HG03064 (cell line): ENCODE data around the gene FOXE3.
"Not testable (repeated sequence)": the region's sequence is repeated elsewhere in the genome, so short reads cannot be mapped to it uniquely, and the experiment has no call there.

ENCODE experiments used
- ATAC-seq: cut with Tn5 transposase; IDR thresholded peaks from one replicate; pipeline ENCODE4 v1.9.1; 2021; ENCODE audit warnings: low read depth; ENCODE audit not compliant: unreplicated experiment

Gene FOXE3

GRCh38 chr1:47444562-47445465 is 28.7 kb downstream of the FOXE3 start:
- ATAC-seq, result no peak

- ATAC-seq, result no peak
These were observed 29.9 kb downstream of the FOXE3 start for GRCh38 chr1:47445823-47446550.

GRCh38 chr1:47448462-47449222 is 32.6 kb downstream of the FOXE3 start:
- ATAC-seq, result no peak

DNA sequence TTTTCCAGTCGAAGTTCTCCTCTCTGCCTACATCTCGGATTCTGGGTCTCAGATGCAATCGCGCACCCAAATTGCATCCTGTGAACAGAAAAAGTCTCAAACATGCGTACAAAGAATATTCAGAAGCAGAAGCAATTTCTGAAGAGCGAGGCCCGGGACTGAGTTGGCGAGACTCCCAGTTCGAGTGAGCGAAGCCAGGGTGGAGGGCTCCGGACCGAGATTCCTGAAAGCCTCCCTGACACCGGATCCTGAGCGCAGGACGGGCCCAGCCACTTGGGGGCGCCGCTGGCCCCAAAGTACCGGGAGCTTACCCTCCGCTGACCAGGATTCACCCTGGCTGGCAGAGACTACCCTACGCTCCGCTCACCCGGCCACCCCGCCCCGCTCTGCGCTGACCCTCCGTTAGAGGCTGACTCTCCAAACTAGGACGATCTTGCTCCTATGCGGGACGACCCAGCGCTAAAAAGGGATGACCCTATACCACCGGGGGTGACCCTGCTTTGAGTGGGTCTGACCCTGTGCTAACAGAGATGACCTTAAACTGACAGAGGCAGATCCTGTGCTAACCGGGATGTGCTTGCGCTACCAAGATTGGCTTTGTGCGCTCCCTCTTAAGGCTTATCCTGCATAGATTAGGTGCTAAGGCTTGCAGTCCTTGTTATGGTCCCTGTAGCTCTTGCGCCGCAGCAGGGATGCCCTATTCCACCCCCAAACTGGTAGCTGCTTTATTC is 33.9 kb downstream of the FOXE3 start:
- ATAC-seq, result no peak

DNA sequence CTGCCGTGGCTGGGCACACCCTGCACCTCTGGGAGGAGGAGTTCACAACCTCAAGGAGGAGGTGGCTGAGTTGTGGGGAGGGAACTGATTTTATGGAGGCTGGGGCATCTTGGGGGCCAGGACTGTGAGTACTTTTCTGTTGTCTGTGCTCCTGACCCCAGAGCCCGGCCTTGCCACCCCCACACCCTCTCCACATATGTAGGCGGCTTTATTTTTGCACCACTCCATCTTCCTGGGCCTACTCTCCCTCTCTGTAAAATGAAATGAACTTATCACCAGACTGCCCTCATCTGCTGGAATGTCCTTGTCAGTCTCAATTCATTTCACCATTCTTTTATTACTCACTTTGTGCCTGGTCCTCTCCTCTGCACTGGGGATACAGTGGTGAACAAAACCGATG is 34.5 kb downstream of the FOXE3 start:
- ATAC-seq, result no peak

DNA sequence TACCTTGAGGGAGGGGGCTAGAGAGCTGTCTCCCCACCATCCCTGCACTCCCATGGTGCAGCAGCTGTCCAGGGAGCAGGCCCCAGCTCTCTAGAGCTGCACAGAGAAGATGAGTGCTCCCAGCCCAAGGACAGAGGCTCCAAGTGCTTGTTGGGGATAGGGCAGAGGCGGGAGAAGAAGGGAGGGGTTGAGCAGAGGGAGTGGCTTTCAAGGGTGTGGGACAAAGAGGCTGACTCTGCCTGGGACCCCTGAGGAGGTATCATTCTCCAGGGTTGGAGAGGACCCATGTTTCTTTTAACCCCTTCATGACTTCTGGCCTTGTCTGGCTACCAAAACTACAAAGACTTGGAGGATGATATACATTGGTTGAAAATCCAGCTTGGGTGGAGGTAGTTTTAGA is 36.3 kb downstream of the FOXE3 start:
- ATAC-seq, result no peak

- not testable (repeated sequence) for ATAC-seq
These were observed 37.8 kb downstream of the FOXE3 start for GRCh38 chr1:47453910-47454309.

GRCh38 chr1:47456250-47456649 is 40.2 kb downstream of the FOXE3 start:
- no peak for ATAC-seq

GRCh38 chr1:47457547-47457946 is 41.5 kb downstream of the FOXE3 start:
- ATAC-seq, result not testable (repeated sequence)

GRCh38 chr1:47459253-47459788 is 43.2 kb downstream of the FOXE3 start:
- ATAC-seq, result no peak

DNA sequence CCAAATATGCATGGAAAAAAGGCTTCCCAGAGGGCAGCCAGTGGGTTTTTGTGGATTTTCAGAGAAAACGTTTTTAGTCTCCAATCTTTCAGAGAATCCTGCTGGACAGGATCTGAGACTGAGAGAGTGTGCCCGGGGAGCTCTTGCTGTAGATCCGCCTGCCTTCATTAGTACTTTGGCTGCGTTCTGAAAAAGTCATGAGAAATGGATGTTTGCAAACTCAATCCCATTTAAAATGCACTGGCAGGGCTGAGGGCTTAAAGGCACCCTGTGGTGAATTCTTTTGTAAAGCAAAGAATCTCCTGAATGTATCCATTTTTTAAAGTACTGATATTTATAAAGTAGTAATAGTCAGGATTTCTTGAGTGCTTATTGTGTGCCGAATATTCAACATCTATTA is 44.0 kb downstream of the FOXE3 start:
- no peak for ATAC-seq

DNA sequence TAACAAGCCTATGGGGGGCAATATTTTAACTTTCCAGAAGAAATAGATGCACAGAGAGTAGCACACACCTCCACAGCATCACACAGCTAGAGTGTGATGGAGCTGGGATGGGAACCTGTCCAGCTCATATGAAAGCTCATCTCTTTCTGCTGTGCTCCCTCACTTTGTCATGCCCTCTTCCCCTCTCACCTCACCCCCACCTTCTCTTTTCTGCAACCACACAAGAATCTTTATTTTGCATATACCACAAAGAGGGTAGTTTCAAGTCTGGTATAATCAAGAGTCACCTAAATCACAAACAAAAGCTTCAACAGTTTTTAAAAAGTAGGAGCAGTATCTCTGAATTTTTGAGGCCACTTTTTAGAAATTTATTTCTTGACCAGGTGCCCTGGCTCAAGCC is 44.4 kb downstream of the FOXE3 start:
- ATAC-seq, result no peak

GRCh38 chr1:47465605-47466004 is 49.5 kb downstream of the FOXE3 start:
- no peak for ATAC-seq
